AG09309 (cell line): ENCODE results near the gene DPP10.

Source experiments
- DNase-seq: peaks from one replicate; pipeline ENCODE4 v3.0.0-alpha.2; 2010; ENCODE audit warnings: low read depth
- H3K4me3 ChIP-seq: 2 replicates; pipeline ENCODE4 v1.5.1; 2011; ENCODE audit warnings: mild to moderate bottlenecking, low read depth, low read length, moderate library complexity; ENCODE audit not compliant: control insufficient read depth
- TF ChIP-seq, protein P1 (sequence below): IDR thresholded peaks from 2 replicates; pipeline ENCODE4 v1.5.1; 2011; ENCODE audit warnings: mild to moderate bottlenecking, low read depth, low read length, inconsistent platforms; ENCODE audit not compliant: insufficient read depth, control insufficient read depth; ENCODE audit errors: missing control alignments

Gene DPP10

DNA sequence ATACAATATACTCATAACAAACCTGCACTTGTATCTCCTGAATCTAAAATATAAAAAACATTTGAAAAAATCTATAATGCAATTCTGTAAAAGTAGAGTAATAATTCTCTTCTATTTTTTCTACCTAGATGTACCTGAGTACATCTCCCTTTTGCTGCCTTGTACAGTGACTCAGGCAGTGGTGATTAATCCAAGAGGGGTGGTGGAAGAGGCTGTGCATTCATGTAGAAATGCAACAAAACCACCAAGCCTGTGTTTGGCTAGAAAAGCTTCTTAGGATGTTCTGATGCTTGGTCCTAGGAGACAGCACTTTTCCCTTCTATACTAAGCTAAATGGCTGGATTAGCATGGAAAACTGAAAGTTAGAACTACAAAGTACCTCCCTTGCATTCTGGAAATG, 245.8 kb downstream of the DPP10 start:
- TF ChIP-seq, protein P1, sequence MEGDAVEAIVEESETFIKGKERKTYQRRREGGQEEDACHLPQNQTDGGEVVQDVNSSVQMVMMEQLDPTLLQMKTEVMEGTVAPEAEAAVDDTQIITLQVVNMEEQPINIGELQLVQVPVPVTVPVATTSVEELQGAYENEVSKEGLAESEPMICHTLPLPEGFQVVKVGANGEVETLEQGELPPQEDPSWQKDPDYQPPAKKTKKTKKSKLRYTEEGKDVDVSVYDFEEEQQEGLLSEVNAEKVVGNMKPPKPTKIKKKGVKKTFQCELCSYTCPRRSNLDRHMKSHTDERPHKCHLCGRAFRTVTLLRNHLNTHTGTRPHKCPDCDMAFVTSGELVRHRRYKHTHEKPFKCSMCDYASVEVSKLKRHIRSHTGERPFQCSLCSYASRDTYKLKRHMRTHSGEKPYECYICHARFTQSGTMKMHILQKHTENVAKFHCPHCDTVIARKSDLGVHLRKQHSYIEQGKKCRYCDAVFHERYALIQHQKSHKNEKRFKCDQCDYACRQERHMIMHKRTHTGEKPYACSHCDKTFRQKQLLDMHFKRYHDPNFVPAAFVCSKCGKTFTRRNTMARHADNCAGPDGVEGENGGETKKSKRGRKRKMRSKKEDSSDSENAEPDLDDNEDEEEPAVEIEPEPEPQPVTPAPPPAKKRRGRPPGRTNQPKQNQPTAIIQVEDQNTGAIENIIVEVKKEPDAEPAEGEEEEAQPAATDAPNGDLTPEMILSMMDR, result no peak
- H3K4me3 ChIP-seq, result no peak overlapping the region
- DNase-seq, result no peak

DNA sequence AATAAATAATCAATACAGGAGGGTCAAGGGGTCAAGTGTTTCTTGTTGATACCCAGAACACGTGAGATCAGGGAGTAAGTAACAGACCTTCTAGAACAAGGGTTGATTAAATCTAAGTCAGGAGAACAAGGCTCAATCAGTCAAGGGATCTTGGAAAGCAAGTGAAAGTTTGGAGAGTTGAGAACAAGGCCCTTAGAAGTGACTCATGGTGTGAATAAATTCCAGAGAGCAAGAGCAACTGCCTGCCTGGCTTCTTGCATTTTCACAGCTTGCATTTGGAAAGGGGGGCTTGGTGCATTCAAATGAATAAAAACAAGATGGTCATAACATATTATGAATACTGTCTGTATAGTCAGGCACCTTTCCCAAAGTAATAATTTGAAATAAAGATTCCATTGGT, 256.1 kb downstream of the DPP10 start:
- TF ChIP-seq, protein P1, result no peak
- no peak for DNase-seq
- no peak overlapping the region for H3K4me3 ChIP-seq

DNA sequence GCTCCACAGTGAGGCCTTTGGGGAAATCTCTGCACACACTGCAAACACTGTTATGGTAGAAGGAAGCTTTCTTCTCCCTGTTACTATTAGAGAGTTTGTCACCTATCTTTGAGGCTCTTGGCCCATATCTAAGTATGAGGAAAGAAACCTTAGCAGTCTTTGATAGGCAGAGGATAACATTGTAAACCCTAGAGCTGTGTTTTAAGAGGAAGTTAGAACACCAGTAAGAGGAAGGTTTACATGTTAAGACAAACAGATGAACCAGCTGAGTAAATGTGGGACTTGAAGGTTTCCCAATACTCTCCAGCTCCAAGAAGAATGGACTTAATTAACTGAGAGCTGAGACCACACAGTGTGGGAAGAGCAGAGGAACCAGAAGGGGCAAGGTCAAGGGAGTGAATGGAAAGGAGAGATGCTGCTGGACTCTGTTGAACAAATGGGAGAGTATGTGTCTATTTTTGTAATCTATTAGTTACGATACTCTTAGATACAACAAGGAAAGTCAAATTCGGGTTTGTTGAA, 257.0 kb downstream of the DPP10 start:
- TF ChIP-seq, protein P1, result no peak
- no peak for DNase-seq
- no peak overlapping the region for H3K4me3 ChIP-seq

DNA sequence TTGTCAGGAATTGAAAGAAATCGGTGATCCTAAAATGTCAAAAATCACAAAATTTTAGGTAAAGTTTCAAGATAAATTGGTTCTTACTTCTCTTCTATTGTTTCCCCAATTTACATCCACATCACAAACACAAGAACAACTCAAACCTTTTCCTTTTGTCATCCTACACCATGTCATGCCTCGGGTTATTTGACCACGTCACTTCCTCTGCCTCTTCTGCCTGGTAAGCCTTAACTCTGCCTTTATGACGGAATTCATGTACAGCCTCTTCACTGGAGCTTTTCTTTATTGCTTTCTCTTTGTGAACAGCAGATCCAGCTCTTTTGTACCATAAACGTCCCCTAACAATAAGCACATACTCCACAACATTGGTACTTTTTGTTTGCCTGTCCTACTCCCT, 258.0 kb downstream of the DPP10 start:
- no peak overlapping the region for H3K4me3 ChIP-seq
- TF ChIP-seq, protein P1, result no peak
- DNase-seq, result no peak

DNA sequence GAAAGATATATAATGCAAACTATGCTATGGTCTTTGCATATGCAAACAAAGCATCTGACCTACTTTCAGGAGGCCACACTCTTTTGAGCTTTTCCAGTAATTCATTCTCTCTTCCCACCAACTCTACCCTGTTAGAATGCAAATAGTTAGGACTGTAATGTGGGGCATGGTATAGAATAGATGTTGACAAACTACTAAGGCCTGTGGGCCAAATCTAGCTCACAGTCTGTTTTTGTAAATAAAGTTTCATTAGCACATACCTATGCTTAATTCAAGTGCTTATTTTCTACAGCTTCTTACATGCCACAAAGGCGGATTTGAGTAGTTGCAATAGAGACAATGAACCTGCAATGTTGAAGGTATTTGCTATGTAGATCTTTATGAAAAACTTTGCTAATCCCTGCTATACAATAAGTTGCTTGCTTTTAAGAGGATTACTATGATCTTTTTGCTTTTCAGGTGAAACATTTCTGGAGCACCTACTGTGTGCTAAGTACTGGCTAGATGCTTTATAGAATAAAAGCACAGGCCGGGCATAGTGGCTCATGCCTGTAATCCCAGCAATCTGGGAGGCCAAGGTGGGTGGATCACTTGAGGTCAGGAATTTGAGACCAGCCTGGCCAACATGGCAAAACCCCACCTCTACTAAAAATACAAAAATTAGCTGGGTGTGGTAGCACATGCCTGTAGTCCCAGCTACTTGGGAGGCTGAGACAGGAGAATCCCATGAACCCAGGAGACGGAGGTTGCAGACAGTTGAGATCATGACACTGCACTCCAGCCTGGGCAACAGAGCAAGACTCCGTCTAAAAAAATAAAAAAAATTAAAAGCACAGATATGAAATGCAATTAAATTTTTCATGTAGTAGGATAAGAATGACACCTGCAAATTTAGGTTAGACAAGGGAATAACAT, 267.8 kb downstream of the DPP10 start:
- TF ChIP-seq, protein P1, result no peak
- no peak overlapping the region for H3K4me3 ChIP-seq
- DNase-seq, result no peak

DNA sequence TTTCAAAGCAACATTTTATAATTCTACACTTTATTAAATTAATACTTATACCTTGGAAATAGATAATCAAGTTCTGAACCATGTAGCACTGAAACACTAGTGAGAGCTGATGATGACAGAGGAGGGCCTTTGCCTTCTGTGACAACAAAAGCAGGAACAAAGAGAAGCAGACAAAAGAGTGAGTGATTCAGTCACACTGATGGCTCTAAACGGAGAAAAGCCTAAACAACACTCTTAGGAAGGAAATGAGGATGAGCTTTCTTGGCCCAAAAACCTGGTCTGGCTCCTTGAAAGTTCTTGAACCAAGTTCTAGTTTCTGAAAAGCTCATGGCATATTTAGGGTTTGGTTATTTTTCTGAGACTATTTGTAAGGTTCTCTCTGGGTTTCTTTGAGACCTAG, 271.9 kb downstream of the DPP10 start:
- TF ChIP-seq, protein P1, result no peak
- no peak overlapping the region for H3K4me3 ChIP-seq

DNA sequence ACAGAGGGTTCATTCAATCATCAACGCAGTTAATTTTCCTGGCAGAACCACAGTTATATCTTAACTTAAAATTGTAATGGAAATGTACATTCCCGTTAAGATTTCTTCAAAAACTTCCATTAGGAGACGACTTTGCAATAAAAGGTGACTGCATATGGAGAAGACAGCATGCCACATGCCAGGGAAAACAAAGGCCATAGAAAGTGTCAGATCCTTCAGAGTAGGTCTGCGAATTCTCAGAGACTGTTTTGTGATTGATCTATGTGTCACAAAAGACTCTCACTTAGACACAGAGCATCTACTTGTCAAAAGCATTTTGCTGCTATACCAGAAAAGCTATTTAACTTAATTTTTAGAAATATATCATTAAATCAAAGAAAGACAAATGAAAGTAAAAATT, 274.6 kb downstream of the DPP10 start:
- TF ChIP-seq, protein P1, result no peak
- H3K4me3 ChIP-seq, result no peak overlapping the region
- DNase-seq, result no peak

More for the DNA sequence above, 271.9 kb downstream of the DPP10 start:
- DNase-seq, result no peak
